Endothelial cell of umbilical vein (primary cell): ENCODE measurements around the gene MACROD2.

Source experiments
- CTCF ChIP-seq, 2 donors: IDR thresholded peaks; 1 replicate in 1 of 2; 2 replicates in 1 of 2; pipeline ENCODE4 v1.5.1; 2011; ENCODE audit warnings: low read length in 2 of 2, mild to moderate bottlenecking in 2 of 2, moderate library complexity in 2 of 2, control low read depth in 1 of 2, inconsistent platforms in 1 of 2, low read depth in 1 of 2; ENCODE audit not compliant: insufficient read depth in 1 of 2; ENCODE audit errors: extremely low read depth in 1 of 2
- MAX ChIP-seq: IDR thresholded peaks from 2 replicates; pipeline ENCODE4 v1.6.1; 2011; ENCODE audit not compliant: insufficient read depth, insufficient read length
- POLR2A ChIP-seq: IDR thresholded peaks from 2 replicates; pipeline ENCODE4 v1.6.1; 2012; ENCODE audit warnings: low read depth, mild to moderate bottlenecking, control low read depth, low read length
- POLR2AphosphoS5 ChIP-seq: IDR thresholded peaks from 2 replicates; pipeline ENCODE4 v1.6.1; 2012; ENCODE audit warnings: low read depth, mild to moderate bottlenecking, control low read depth, low read length, moderate library complexity; ENCODE audit not compliant: insufficient read depth

GRCh38 chr20:15439551-15439950, 1444.2 kb downstream of the MACROD2 start:
- TF ChIP-seq POLR2AphosphoS5 (no peak), CTCF (IDR thresholded peaks at IDR 0.05; ENCODE audit: extremely low read depth in 1 of 2, insufficient read depth in 1 of 2, low read depth in 1 of 2, low read length in 2 of 2) (no peak), MAX (no peak), POLR2A (no peak)
